Kidney (tissue), 14 donors: Measurements from ENCODE around the gene ZC3H12A. TPM values are rescaled to one million over a fixed set of nuclear protein-coding genes. Genes with fewer than 3 reads are reported as not detected.

ENCODE experiments used
- DNase-seq, 5 donors: peaks; one replicate each; pipeline ENCODE4 v3.0.0-alpha.2; 2013 to 2020
- FAIRE-seq: peaks from 2 replicates; lab custom pipeline; 2012; peaks lifted over from hg19 to GRCh38; lab: Jason Lieb, UNC
- H3K27ac ChIP-seq, 2 donors: one replicate each; pipeline ENCODE4 v1.7.0; 2013; ENCODE audit warnings: low read depth in 2 of 2, low read length in 2 of 2, inconsistent platforms in 1 of 2
- H3K27me3 ChIP-seq: one replicate; pipeline ENCODE4 v1.7.1; 2013; ENCODE audit warnings: low read length, inconsistent platforms; ENCODE audit not compliant: control insufficient read depth, insufficient read depth
- H3K36me3 ChIP-seq, 3 donors: one replicate each; pipeline versions ENCODE4 v1.7.0 to v1.7.1; 2013; ENCODE audit warnings: low read length in 3 of 3, control low read depth in 1 of 3, inconsistent platforms in 1 of 3; ENCODE audit not compliant: insufficient read depth in 3 of 3, control insufficient read depth in 2 of 3
- H3K4me1 ChIP-seq, 3 donors: one replicate each; pipeline versions ENCODE4 v1.7.0 to v1.7.1; 2013; ENCODE audit warnings: low read length in 3 of 3, inconsistent platforms in 1 of 3, low read depth in 1 of 3; ENCODE audit not compliant: control insufficient read depth in 2 of 3, insufficient read depth in 2 of 3
- H3K4me3 ChIP-seq, 3 donors: one replicate each; pipeline versions ENCODE4 v1.7.0 to v1.8.1; 2013; ENCODE audit warnings: low read length in 3 of 3, control low read depth in 1 of 3, inconsistent platforms in 1 of 3
- H3K9ac ChIP-seq, 3 donors: one replicate each; pipeline versions ENCODE4 v1.7.0 to v1.7.1; 2013; ENCODE audit warnings: low read length in 3 of 3, control low read depth in 1 of 3, inconsistent platforms in 1 of 3
- H3K9me3 ChIP-seq, 3 donors: one replicate each; pipeline versions ENCODE4 v1.7.0 to v1.7.1; 2013; ENCODE audit warnings: low read length in 3 of 3, control low read depth in 1 of 3, inconsistent platforms in 1 of 3; ENCODE audit not compliant: control insufficient read depth in 2 of 3, insufficient read depth in 1 of 3
- intact Hi-C: fragments of 100-400 bp; cut with DNase I; formaldehyde crosslinking; loops from one replicate; pipeline ENCODE4 v1.11.1; 2022
- polyA plus RNA-seq: library from polyadenylated mRNA; stranded (reverse); fragments of 350-450 nt; fragmentation: Illumina TruSeq; extraction: RNeasy Lipid Tissue Mini Kit (QIAGEN cat#74804); gene quantifications from one replicate; pipeline ENCODE4 v1.2.3, GENCODE V29; 2014; ENCODE audit warnings: low read depth, low replicate concordance; ENCODE audit not compliant: insufficient read depth
- total RNA-seq: library from RNA; stranded (reverse); fragmentation: NEBNext Ultra II Directional; extraction: Animal tissue kit (Norgen Biotek cat#: 25700); gene quantifications from one replicate; pipeline ENCODE4 v1.2.1, GENCODE V29; 2021
- TF ChIP-seq, protein P1 (sequence below): IDR thresholded peaks from 3 replicates; pipeline ENCODE4 v1.5.1; 2012; ENCODE audit warnings: mild to moderate bottlenecking, moderate library complexity, borderline replicate concordance; ENCODE audit not compliant: insufficient read depth; ENCODE audit errors: extremely low read depth
- donor health status: control.
- donor health status: control.
- donor health status: control.
- donor health status: control.
- donor health status: control.
- donor health status: DM: yes; HTN: yes; CAD: no.
- donor health status: Normal renal cell carcinoma (clear cell type).

The ZC3H12A gene
- total and polyA plus RNA-seq, 2 donors from 2014 or later, result 3.8 to 21.1 TPM

GRCh38 chr1:37453647-37454046 lies 20.7 kb upstream of the ZC3H12A start:
- TF ChIP-seq, protein P1, sequence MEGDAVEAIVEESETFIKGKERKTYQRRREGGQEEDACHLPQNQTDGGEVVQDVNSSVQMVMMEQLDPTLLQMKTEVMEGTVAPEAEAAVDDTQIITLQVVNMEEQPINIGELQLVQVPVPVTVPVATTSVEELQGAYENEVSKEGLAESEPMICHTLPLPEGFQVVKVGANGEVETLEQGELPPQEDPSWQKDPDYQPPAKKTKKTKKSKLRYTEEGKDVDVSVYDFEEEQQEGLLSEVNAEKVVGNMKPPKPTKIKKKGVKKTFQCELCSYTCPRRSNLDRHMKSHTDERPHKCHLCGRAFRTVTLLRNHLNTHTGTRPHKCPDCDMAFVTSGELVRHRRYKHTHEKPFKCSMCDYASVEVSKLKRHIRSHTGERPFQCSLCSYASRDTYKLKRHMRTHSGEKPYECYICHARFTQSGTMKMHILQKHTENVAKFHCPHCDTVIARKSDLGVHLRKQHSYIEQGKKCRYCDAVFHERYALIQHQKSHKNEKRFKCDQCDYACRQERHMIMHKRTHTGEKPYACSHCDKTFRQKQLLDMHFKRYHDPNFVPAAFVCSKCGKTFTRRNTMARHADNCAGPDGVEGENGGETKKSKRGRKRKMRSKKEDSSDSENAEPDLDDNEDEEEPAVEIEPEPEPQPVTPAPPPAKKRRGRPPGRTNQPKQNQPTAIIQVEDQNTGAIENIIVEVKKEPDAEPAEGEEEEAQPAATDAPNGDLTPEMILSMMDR, result no peak
- intact Hi-C loops, result loop anchor here (10.0 kb wide), 1 partner anchor 231 kb away; no protein-coding TSS in a partner anchor

DNA sequence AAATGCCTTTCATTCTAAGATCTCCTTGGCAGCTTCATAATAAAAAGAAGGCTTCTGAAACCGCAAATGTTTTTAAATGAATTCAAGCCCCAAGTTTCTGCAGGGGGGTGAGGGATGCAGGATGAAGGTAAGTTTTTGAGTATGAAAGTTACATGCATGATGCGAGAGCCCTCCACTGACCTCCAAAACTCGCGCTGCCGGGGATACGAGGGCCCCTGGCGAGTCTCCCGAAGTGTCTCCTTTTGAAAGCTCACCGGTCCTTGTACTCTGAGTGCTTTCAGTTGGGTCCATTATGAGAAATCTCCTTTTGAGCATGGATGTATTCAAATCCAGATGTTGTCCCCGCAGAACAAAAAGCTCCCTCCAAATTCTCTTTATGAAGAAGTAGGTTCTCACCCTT lies 18.9 kb upstream of the ZC3H12A start:
- DNase-seq (no peak), FAIRE-seq (no peak)
- Histone ChIP-seq H3K36me3 (no peaks in the 10 kb centered on the region), H3K4me1 (peaks cover 0 to 2% (median 0%) of the 10 kb centered on the region in 3 donors), H3K27me3 (no peaks in the 10 kb centered on the region), H3K27ac (no peak overlapping the region), H3K9ac (no peak overlapping the region), H3K4me3 (no peak overlapping the region), H3K9me3 (no peaks in the 10 kb centered on the region)
- TF ChIP-seq, protein P1, result no peak
- intact Hi-C loops, result loop anchor here (10.0 kb wide), 1 partner anchor 229 kb away; no protein-coding TSS in a partner anchor

More at GRCh38 chr1:37453647-37454046, 20.7 kb upstream of the ZC3H12A start:
- no peaks in the 10 kb centered on the region for H3K36me3 ChIP-seq
- peaks cover 0 to 2% (median 0%) of the 10 kb centered on the region in 3 donors for H3K4me1 ChIP-seq
- no peak overlapping the region for H3K27ac ChIP-seq
- FAIRE-seq, result no peak
- H3K9me3 ChIP-seq, result no peaks in the 10 kb centered on the region
- no peaks in the 10 kb centered on the region for H3K27me3 ChIP-seq
- H3K4me3 ChIP-seq, result no peak overlapping the region
- no peak overlapping the region for H3K9ac ChIP-seq
- DNase-seq, result no peak

DNA sequence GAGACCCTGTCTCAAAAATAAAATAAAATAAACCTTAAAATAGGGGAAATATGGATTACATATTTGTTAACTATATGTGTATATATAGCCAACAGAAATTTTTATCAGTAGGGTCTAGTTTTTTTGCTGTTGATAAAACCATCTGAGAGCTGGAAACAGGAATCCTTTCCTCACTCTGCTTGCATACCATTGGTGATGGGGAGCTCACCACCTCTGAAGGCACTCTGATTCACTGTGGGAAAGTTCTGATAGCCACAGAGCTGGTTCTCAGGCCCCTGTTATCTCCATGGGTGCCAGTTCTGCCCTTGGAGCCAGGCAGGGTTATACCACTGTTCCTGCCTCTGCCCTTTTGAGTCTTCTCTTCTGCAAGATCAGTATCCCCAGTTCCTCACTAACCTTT lies 17.8 kb upstream of the ZC3H12A start:
- no peaks in the 10 kb centered on the region for H3K36me3 ChIP-seq
- H3K9me3 ChIP-seq, result no peaks in the 10 kb centered on the region
- no peaks in the 10 kb centered on the region for H3K27me3 ChIP-seq
- H3K27ac ChIP-seq, result no peak overlapping the region
- TF ChIP-seq, protein P1, result no peak
- intact Hi-C loops, result loop anchor here (10.0 kb wide), 1 partner anchor 228 kb away; no protein-coding TSS in a partner anchor
- H3K4me3 ChIP-seq, result no peak overlapping the region
- no peak overlapping the region for H3K9ac ChIP-seq
- H3K4me1 ChIP-seq, result peaks cover 0 to 2% (median 0%) of the 10 kb centered on the region in 3 donors
- no peak for FAIRE-seq
- no peak for DNase-seq

GRCh38 chr1:37458551-37458950 lies 15.8 kb upstream of the ZC3H12A start:
- Histone ChIP-seq H3K27me3 (no peaks in the 10 kb centered on the region), H3K9ac (no peak overlapping the region), H3K9me3 (no peaks in the 10 kb centered on the region), H3K27ac (no peak overlapping the region), H3K4me1 (peaks cover 0 to 2% (median 0%) of the 10 kb centered on the region in 3 donors), H3K36me3 (no peaks in the 10 kb centered on the region), H3K4me3 (no peak overlapping the region)
- FAIRE-seq, result no peak
- TF ChIP-seq, protein P1, result no peak
- intact Hi-C loops, result loop anchor here (10.0 kb wide), 1 partner anchor 226 kb away; no protein-coding TSS in a partner anchor
- DNase-seq, result no peak
